GM23338 (cell line): Measurements from ENCODE around the gene NLGN1.

Experiments
- CTCF ChIP-seq, 2 experiments: fragments of 200-600 bp in 1 of 2; sonication (generic) in 1 of 2; conservative IDR thresholded peaks; 2 replicates each; pipeline versions ENCODE4 v1.5.1 to v1.6.1; 2016 to 2017; ENCODE audit warnings: antibody characterized with exemption in 2 of 2, low read depth in 2 of 2, mild to moderate bottlenecking in 2 of 2, moderate library complexity in 1 of 2
- EZH2 ChIP-seq: fragments of 200-600 bp; sonication (generic); IDR thresholded peaks from one replicate; pipeline ENCODE4 v1.8.0; 2017; ENCODE audit warnings: antibody characterized with exemption, mild to moderate bottlenecking, low read depth; ENCODE audit not compliant: unreplicated experiment
- JUNB ChIP-seq: IDR thresholded peaks from one replicate; pipeline ENCODE4 v1.6.1; 2016; ENCODE audit warnings: antibody characterized with exemption; ENCODE audit not compliant: unreplicated experiment
- POLR2AphosphoS5 ChIP-seq: IDR thresholded peaks from 2 replicates; pipeline ENCODE4 v1.6.1; 2016; ENCODE audit warnings: antibody characterized with exemption, low read depth
- REST ChIP-seq: IDR thresholded peaks from one replicate; pipeline ENCODE4 v1.6.1; 2018; ENCODE audit warnings: antibody characterized with exemption; ENCODE audit not compliant: unreplicated experiment
- STAT1 ChIP-seq: IDR thresholded peaks from one replicate; pipeline ENCODE4 v1.6.1; 2016; ENCODE audit warnings: antibody characterized with exemption; ENCODE audit not compliant: unreplicated experiment
- ZNF114 ChIP-seq: fragments of 250-450 bp; sonication (Bioruptor Pico); IDR thresholded peaks from 2 replicates; pipeline ENCODE4 v1.5.0; 2020; ENCODE audit warnings: mild to moderate bottlenecking, moderate library complexity

GRCh38 chr3:173893066-173893465 lies 495.5 kb downstream of the NLGN1 start:
- TF ChIP-seq JUNB = no peak
- TF ChIP-seq STAT1 = no peak
- no peak for TF ChIP-seq CTCF (conservative IDR thresholded peaks at IDR 0.05; ENCODE audit: low read depth in 2 of 2)
- no peak for TF ChIP-seq POLR2AphosphoS5
- TF ChIP-seq ZNF114 (CRISPR knock-in tag) = no peak
- no peak for TF ChIP-seq EZH2
- no peak for TF ChIP-seq REST
